HG02588 (cell line): ENCODE measurements around the gene FOXF2.

Experiments
- ATAC-seq: cut with Tn5 transposase; IDR thresholded peaks from one replicate; pipeline ENCODE4 v1.9.1; 2021; ENCODE audit warnings: mild to moderate bottlenecking, moderate library complexity; ENCODE audit not compliant: unreplicated experiment

FOXF2 gene

DNA sequence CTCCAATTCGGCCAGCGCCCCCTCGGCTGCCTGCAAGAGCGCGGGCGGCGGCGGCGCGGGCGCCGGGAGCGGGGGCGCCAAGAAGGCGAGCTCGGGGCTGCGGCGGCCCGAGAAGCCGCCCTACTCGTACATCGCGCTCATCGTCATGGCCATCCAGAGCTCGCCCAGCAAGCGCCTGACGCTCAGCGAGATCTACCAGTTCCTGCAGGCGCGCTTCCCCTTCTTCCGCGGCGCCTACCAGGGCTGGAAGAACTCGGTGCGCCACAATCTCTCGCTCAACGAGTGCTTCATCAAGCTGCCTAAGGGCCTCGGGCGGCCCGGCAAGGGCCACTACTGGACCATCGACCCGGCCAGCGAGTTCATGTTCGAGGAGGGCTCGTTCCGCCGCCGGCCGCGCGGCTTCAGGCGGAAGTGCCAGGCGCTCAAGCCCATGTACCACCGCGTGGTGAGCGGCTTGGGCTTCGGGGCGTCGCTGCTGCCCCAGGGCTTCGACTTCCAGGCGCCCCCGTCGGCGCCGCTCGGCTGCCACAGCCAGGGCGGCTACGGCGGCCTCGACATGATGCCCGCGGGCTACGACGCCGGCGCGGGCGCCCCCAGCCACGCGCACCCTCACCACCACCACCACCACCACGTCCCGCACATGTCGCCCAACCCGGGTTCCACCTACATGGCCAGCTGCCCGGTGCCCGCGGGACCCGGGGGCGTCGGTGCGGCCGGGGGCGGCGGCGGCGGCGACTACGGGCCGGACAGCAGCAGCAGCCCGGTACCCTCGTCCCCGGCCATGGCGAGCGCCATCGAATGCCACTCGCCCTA lies 963 bp downstream of the FOXF2 start:
- ATAC-seq, result no peak

GRCh38 chr6:1390946-1391799 lies 1.8 kb downstream of the FOXF2 start:
- no peak for ATAC-seq

GRCh38 chr6:1391800-1392309 lies 2.5 kb downstream of the FOXF2 start:
- no peak for ATAC-seq

DNA sequence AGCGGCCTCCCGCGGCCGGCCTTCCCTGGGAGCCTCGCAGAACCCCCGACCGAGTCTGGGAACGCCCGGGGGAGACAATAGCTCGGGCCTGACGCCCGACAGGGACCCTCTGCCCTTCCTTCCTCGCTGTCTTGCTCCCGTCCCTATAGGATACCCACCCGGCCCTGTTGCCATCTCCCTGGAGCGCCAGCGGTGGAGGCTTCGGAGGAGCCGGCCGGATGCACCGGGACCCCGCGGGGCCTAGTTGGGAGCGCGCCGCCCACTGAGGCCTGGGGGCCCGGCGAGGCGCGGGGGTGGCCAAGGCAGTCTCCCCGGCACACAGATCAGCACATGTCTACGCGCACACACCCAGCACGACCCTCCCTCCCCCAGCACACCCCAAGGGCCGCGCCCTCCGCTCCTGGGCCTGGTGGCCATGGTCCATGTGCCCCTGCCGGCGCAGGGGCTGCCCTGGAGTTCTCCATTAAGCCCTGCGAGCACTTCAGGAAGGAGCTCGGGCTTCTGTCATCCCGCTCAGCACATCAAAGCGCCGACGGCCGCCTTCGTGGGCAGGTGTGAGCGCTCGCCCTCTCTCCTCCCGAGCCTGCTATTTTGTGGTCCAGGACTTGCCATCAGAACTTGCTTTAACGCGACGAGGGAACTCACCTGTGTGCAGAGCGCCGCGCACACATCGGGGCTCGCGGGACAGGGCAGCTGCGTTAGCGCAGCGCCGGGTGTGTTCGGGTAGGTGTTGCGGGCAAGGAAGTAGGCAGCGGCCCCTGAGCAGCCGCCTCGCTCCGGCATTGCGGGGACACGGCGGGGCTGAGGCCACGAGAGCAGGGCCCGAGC lies 3.7 kb downstream of the FOXF2 start:
- no peak for ATAC-seq

DNA sequence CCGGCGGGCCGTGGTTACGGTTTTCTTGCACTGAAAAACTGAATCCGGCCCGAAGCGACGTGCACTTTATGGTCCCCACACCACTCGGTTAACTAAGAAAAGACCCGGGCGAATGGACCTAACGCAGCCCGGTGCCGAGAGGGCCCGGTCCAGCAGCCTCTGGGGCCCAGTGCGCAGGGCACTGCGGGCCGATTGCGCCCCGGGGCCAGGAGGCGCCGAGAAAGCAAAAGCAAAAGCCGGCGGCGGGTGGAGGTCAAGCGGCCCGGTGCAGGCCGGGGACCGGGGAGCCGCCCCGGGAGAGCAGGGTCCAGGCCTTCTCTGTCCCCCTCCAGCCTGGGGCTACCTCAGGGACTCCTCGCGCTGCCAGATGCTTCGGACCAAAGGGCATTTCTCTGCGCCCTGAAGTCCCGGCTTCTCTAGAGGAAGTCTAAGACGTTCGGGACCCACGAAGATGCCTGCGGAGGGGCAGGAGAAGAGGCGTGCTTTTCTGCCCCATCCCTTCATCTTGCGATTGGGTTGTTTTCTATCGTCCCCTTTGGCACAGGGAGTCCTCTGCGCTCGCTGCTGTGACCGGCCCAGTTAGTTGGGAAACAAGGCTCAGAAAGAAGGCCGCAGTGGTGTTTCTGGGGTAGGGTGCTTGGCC lies 4.4 kb downstream of the FOXF2 start:
- no peak for ATAC-seq

DNA sequence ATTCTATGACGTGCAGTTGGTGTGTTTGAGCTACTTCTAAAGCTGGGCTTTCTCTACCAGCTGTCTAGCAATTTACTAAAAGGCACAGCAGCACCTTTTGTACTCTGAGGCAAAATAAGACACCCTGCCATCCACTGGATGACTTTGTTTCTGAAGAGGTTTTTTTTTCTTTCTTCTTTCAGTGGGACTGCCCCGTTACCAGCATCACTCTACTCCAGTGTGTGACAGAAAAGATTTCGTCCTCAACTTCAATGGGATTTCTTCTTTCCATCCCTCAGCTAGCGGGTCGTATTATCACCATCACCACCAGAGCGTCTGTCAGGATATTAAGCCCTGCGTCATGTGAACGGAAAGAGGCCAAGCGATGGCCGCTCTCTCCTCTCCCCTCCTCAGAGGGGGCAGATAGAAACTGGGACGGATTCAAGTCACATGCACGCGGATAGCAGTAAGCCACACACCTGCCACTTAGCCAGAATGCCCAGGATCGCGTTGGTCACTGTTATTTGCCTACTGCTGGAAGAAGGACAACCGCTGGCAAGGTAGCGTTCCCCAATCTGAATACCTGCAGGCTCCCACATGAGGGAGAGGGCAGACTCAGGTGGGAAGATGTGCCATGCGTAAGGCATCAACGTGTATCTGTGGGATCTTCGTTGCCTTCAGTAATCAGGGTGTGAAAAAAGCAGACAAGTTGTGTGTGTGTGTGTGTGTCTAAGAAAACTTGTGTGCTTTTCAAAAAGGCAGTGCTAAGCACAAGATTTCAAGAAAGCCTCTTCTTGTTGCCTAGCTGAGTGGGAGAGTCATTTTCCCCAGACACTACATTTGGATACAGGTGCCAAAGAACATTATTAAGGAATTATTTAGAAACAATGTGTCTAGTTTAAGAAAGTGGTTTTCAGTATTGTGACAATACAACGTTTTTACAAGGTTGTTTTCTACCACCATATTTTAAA lies 5.4 kb downstream of the FOXF2 start:
- ATAC-seq, result no peak

- no peak for ATAC-seq
Measured at GRCh38 chr6:1395506-1395905, 6.1 kb downstream of the FOXF2 start.

DNA sequence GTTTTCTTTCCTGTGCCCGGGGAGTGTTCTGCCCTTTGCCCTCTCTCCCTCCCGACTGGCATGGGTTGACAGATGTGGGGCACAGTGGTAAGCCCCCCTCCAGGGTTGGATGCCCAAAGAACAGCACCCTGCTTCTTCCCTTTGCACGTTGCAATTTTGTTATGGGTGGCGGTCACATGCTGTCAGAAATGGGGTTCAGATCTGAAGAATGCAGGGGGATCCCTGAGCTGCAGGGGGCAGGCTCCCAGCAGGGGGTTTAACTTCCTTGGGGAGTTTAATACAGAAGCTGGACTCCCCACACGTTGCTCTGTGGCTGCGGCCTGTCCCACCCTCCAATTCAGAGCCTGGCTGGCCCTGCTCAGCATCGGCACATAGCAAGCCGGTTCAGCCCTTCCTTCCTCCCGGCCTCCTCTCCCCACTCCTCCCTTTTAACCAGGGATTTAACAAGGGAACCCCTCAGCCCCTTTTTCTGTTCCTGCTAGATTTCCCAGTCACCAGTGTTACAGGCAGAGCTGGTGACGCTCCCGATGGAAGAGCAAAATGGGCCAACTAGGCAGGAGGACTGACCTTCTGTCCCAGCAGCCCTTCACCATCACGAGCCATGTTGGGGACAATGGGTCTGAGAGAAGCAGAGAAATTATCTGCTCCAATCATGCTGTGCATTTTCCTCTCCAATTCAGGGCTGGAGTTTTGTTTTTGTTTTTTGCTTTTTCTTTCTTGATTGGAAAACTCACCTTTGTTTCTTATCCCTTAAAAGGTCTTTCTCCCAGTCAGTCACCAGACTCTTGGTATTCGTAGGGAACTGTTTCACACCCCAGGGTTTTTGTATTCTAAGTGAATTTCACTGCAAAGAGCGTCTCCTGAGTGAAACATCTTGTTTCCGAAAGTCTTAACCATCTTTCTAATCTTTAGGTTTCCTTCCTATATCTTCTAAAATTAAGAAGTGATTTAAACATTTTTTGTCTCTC lies 6.8 kb downstream of the FOXF2 start:
- ATAC-seq, result no peak

GRCh38 chr6:1396952-1397868 lies 7.8 kb downstream of the FOXF2 start:
- ATAC-seq, result peak; percentile 71

DNA sequence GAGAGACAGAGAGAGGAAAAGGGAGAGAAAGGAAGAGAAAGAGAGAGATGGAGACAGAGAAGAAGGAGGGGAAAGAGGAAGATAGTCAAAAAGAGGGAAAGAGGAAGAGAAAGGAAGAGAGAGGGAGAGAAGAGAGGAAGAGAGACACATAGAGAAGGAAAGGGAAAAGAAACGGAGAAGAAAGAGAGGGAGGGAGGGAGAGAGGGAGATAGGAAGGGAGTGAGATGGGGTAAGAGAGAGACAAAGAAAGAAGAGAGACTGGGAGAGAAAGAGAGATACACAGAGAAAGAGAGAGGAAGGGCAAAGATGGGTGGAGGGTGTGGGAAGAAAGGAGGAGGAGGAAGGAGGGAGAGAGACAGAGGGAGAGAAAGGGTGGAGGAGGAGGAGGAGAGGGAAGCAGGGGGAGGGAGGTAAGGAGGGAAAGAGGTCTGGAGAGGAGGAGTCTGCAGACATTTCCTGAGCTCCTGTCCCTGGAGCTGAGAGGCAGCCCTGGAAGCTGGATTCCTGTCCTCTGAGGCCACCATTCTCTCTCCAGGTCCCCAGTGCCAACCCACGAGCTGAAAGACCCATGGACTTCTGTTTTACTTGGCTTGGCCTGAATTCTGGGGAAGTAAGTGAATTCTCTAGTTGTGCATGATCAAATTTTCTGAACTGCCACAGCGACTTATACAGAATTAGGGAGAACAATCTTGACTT lies 9.9 kb downstream of the FOXF2 start:
- ATAC-seq, result no peak

GRCh38 chr6:1400126-1400850 lies 10.9 kb downstream of the FOXF2 start:
- no peak for ATAC-seq

GRCh38 chr6:1402369-1402768 lies 13.0 kb downstream of the FOXF2 start:
- no peak for ATAC-seq

- ATAC-seq, result no peak
Measured at GRCh38 chr6:1402868-1403267, 13.5 kb downstream of the FOXF2 start.

- no peak for ATAC-seq
Measured at GRCh38 chr6:1403851-1404712, 14.7 kb downstream of the FOXF2 start.

GRCh38 chr6:1404713-1405098 lies 15.3 kb downstream of the FOXF2 start:
- no peak for ATAC-seq
